HepG2 (cell line): ENCODE measurements around the gene NAT9. TPM values are rescaled to one million over a fixed set of nuclear protein-coding genes. Genes with fewer than 3 reads are reported as not detected.
A peak's percentile ranks its signal among the peaks of the same experiment; 100 is the strongest.

Experiments
- CC2D1A ChIP-seq: sonication (generic); formaldehyde crosslinking; IDR thresholded peaks from 2 replicates; pipeline ENCODE4 v1.8.1; 2023; ENCODE audit warnings: mild to moderate bottlenecking, missing genetic modification reagents
- DMTF1 ChIP-seq: sonication (generic); formaldehyde crosslinking; IDR thresholded peaks from 2 replicates; pipeline ENCODE4 v1.4.0; 2020; ENCODE audit warnings: mild to moderate bottlenecking, missing genetic modification reagents
- FOXP4 ChIP-seq: sonication (generic); formaldehyde crosslinking; IDR thresholded peaks from 2 replicates; pipeline ENCODE4 v1.4.0; 2020; ENCODE audit warnings: missing genetic modification reagents
- HES4 ChIP-seq: sonication (generic); formaldehyde crosslinking; IDR thresholded peaks from 2 replicates; pipeline ENCODE4 v1.9.0; 2021; ENCODE audit warnings: mild to moderate bottlenecking, missing genetic modification reagents, borderline replicate concordance
- HOXA3 ChIP-seq: sonication (generic); formaldehyde crosslinking; IDR thresholded peaks from 2 replicates; pipeline ENCODE4 v1.5.0; 2020; ENCODE audit warnings: missing genetic modification reagents
- NFE2 ChIP-seq: sonication (generic); formaldehyde crosslinking; IDR thresholded peaks from 2 replicates; pipeline ENCODE4 v1.4.0; 2020; ENCODE audit warnings: missing genetic modification reagents
- NFKB2 ChIP-seq: sonication (generic); formaldehyde crosslinking; IDR thresholded peaks from 2 replicates; pipeline ENCODE4 v1.4.0; 2020; ENCODE audit warnings: missing genetic modification reagents, borderline replicate concordance
- THAP7 ChIP-seq: sonication (generic); formaldehyde crosslinking; IDR thresholded peaks from 2 replicates; pipeline ENCODE4 v1.8.1; 2023; ENCODE audit warnings: mild to moderate bottlenecking, missing genetic modification reagents
- ZBTB49 ChIP-seq: sonication (generic); formaldehyde crosslinking; IDR thresholded peaks from 2 replicates; pipeline ENCODE4 v1.4.0; 2020; ENCODE audit warnings: missing genetic modification reagents, borderline replicate concordance
- ZNF18 ChIP-seq: sonication (generic); formaldehyde crosslinking; IDR thresholded peaks from 2 replicates; pipeline ENCODE4 v1.8.0; 2022; ENCODE audit warnings: mild to moderate bottlenecking, missing genetic modification reagents; ENCODE audit not compliant: insufficient replicate concordance
- ZNF326 ChIP-seq: sonication (generic); formaldehyde crosslinking; IDR thresholded peaks from 2 replicates; pipeline ENCODE4 v1.4.0; 2020; ENCODE audit warnings: missing genetic modification reagents, borderline replicate concordance
- ZNF556 ChIP-seq: sonication (generic); formaldehyde crosslinking; IDR thresholded peaks from 2 replicates; pipeline ENCODE4 v1.4.0; 2020; ENCODE audit warnings: mild to moderate bottlenecking, missing genetic modification reagents, borderline replicate concordance
- ZNF580 ChIP-seq: IDR thresholded peaks from 2 replicates; pipeline ENCODE4 v1.6.1; 2016; ENCODE audit warnings: low read depth, borderline replicate concordance
- ZNF605 ChIP-seq: sonication (generic); formaldehyde crosslinking; IDR thresholded peaks from 2 replicates; pipeline ENCODE4 v1.8.0; 2022; ENCODE audit warnings: mild to moderate bottlenecking, missing genetic modification reagents
- ZNF678 ChIP-seq: sonication (generic); formaldehyde crosslinking; IDR thresholded peaks from 2 replicates; pipeline ENCODE4 v1.4.0; 2020; ENCODE audit warnings: mild to moderate bottlenecking, missing genetic modification reagents
- ZNF790 ChIP-seq: sonication (generic); formaldehyde crosslinking; IDR thresholded peaks from 2 replicates; pipeline ENCODE4 v1.8.0; 2022; ENCODE audit warnings: missing genetic modification reagents, mild to moderate bottlenecking, borderline replicate concordance
- ZNF879 ChIP-seq: sonication (generic); formaldehyde crosslinking; IDR thresholded peaks from 2 replicates; pipeline ENCODE4 v1.8.1; 2023; ENCODE audit warnings: missing genetic modification reagents
- polyA plus RNA-seq, 8 experiments: library from polyadenylated mRNA; depleted of rRNA in 3 of 8; stranded (reverse) in 7 of 8; unstranded in 1 of 8; fragments of >200 nt; fragmentation: Illumina TruSeq in 4 of 8; extraction: Trizol in 4 of 8; gene quantifications; 2 replicates each; pipeline versions ENCODE4 v1.2.1 to v1.2.3, GENCODE V29; 2011 to 2016; ENCODE audit warnings: low read depth in 4 of 8, missing spikeins in 1 of 8, mixed read lengths in 1 of 8; ENCODE audit not compliant: insufficient read depth in 1 of 8
- total RNA-seq, 5 experiments: library from RNA; depleted of rRNA; stranded (reverse); fragments of >200 nt; fragmentation: Illumina TruSeq; extraction: Trizol; gene quantifications; 2 replicates each; pipeline ENCODE4 v1.2.3, GENCODE V29; 2016; ENCODE audit warnings: low read depth in 1 of 5

NAT9 gene
- total and polyA plus RNA-seq, 2 of the 13 experiments (the other 11 are each of a cell fraction or from before 2014, with no cell fraction given), result 39.7 to 44.2 TPM

- TF ChIP-seq HES4 (CRISPR knock-in tag) (peak; percentile 94), NFE2 (CRISPR knock-in tag) (0 out of 2 replicates have a peak, but pooled peaks have one; percentile 14), CC2D1A (peak; percentile 49; the same call in 1 of the 2 replicates), DMTF1 (CRISPR knock-in tag) (no peak), ZNF605 (peak; percentile 94), ZNF18 (CRISPR knock-in tag) (peak; percentile 40), ZNF678 (CRISPR knock-in tag) (peak; percentile 79; the same call in 1 of the 2 replicates), ZNF326 (no peak), ZBTB49 (no peak), THAP7 (CRISPR knock-in tag) (peak; percentile 44; the same call in 1 of the 2 replicates), FOXP4 (peak; percentile 47), NFKB2 (peak; percentile 91; the same call in 1 of the 2 replicates), ZNF790 (CRISPR knock-in tag) (peak; percentile 97), ZNF556 (CRISPR knock-in tag) (peak; percentile 1; the same call in 1 of the 2 replicates), HOXA3 (peak; percentile 83), ZNF580 (CRISPR knock-in tag) (peak; percentile 94), ZNF879 (peak; percentile 96)
These were observed 27.4 kb downstream of the NAT9 start, which contains the start of gene NHERF1 (continued) for GRCh38 chr17:74748529-74749278.
